ENCODE measurements around the gene IMMP2L.

IMMP2L gene

GRCh38 chr7:110881721-110882120, 680.6 kb downstream of the IMMP2L start:
- no peak overlapping the region for H3K4me3 ChIP-seq (ENCODE audit: low read depth in 1 of 5, low read length in 5 of 5)
- no peaks in the 10 kb centered on the region for H3K9me3 ChIP-seq (ENCODE audit: control insufficient read depth in 5 of 5, low read length in 5 of 5)
- no peaks in the 10 kb centered on the region for H3K36me3 ChIP-seq (ENCODE audit: control insufficient read depth in 5 of 5, insufficient read depth in 5 of 5, low read length in 5 of 5)
- no peaks in the 10 kb centered on the region for H3K27me3 ChIP-seq (ENCODE audit: control insufficient read depth in 5 of 5, insufficient read depth in 4 of 5, low read length in 5 of 5)
- H3K27ac ChIP-seq (ENCODE audit: low read depth, low read length), result no peak overlapping the region
- H3K4me1 ChIP-seq (ENCODE audit: control insufficient read depth in 5 of 5, insufficient read depth in 5 of 5, low read length in 5 of 5), result peaks cover 2 to 16% (median 8%) of the 10 kb centered on the region in 5 donors
- H3K9ac ChIP-seq (ENCODE audit: low read length in 5 of 5), result no peak overlapping the region

GRCh38 chr7:110880971-110881370, 681.3 kb downstream of the IMMP2L start:
- Histone ChIP-seq H3K9me3 (ENCODE audit: control insufficient read depth in 5 of 5, low read length in 5 of 5) (no peaks in the 10 kb centered on the region), H3K36me3 (ENCODE audit: control insufficient read depth in 5 of 5, insufficient read depth in 5 of 5, low read length in 5 of 5) (no peaks in the 10 kb centered on the region), H3K27me3 (ENCODE audit: control insufficient read depth in 5 of 5, insufficient read depth in 4 of 5, low read length in 5 of 5) (no peaks in the 10 kb centered on the region), H3K27ac (ENCODE audit: low read depth, low read length) (no peak overlapping the region), H3K4me3 (ENCODE audit: low read depth in 1 of 5, low read length in 5 of 5) (no peak overlapping the region), H3K4me1 (ENCODE audit: control insufficient read depth in 5 of 5, insufficient read depth in 5 of 5, low read length in 5 of 5) (peaks cover 2 to 17% (median 8%) of the 10 kb centered on the region in 5 donors), H3K9ac (ENCODE audit: low read length in 5 of 5) (no peak overlapping the region)

GRCh38 chr7:110877016-110877415, 685.3 kb downstream of the IMMP2L start:
- Histone ChIP-seq H3K36me3 (ENCODE audit: control insufficient read depth in 5 of 5, insufficient read depth in 5 of 5, low read length in 5 of 5) (no peaks in the 10 kb centered on the region), H3K9me3 (ENCODE audit: control insufficient read depth in 5 of 5, low read length in 5 of 5) (no peaks in the 10 kb centered on the region), H3K4me1 (ENCODE audit: control insufficient read depth in 5 of 5, insufficient read depth in 5 of 5, low read length in 5 of 5) (peaks cover 2 to 19% (median 6%) of the 10 kb centered on the region in 5 donors), H3K27ac (ENCODE audit: low read depth, low read length) (no peak overlapping the region), H3K9ac (ENCODE audit: low read length in 5 of 5) (no peak overlapping the region), H3K4me3 (ENCODE audit: low read depth in 1 of 5, low read length in 5 of 5) (no peak overlapping the region), H3K27me3 (ENCODE audit: control insufficient read depth in 5 of 5, insufficient read depth in 4 of 5, low read length in 5 of 5) (no peaks in the 10 kb centered on the region)

GRCh38 chr7:110875346-110875745, 686.9 kb downstream of the IMMP2L start:
- Histone ChIP-seq H3K4me1 (ENCODE audit: control insufficient read depth in 5 of 5, insufficient read depth in 5 of 5, low read length in 5 of 5) (peaks cover 0 to 12% (median 0%) of the 10 kb centered on the region in 5 donors), H3K9ac (ENCODE audit: low read length in 5 of 5) (no peak overlapping the region), H3K9me3 (ENCODE audit: control insufficient read depth in 5 of 5, low read length in 5 of 5) (no peaks in the 10 kb centered on the region)

GRCh38 chr7:110871856-110872255, 690.4 kb downstream of the IMMP2L start:
- H3K4me3 ChIP-seq (ENCODE audit: low read depth in 1 of 5, low read length in 5 of 5), result no peak overlapping the region
- no peak overlapping the region for H3K27ac ChIP-seq (ENCODE audit: low read depth, low read length)
- H3K9me3 ChIP-seq (ENCODE audit: control insufficient read depth in 5 of 5, low read length in 5 of 5), result peaks cover 0 to 4% (median 0%) of the 10 kb centered on the region in 5 donors
- no peaks in the 10 kb centered on the region for H3K36me3 ChIP-seq (ENCODE audit: control insufficient read depth in 5 of 5, insufficient read depth in 5 of 5, low read length in 5 of 5)
- no peaks in the 10 kb centered on the region for H3K27me3 ChIP-seq (ENCODE audit: control insufficient read depth in 5 of 5, insufficient read depth in 4 of 5, low read length in 5 of 5)
- H3K4me1 ChIP-seq (ENCODE audit: control insufficient read depth in 5 of 5, insufficient read depth in 5 of 5, low read length in 5 of 5), result peaks cover 0 to 6% (median 0%) of the 10 kb centered on the region in 5 donors
- H3K9ac ChIP-seq (ENCODE audit: low read length in 5 of 5), result no peak overlapping the region

More at GRCh38 chr7:110875346-110875745, 686.9 kb downstream of the IMMP2L start:
- Histone ChIP-seq H3K4me3 (ENCODE audit: low read depth in 1 of 5, low read length in 5 of 5) (no peak overlapping the region), H3K27me3 (ENCODE audit: control insufficient read depth in 5 of 5, insufficient read depth in 4 of 5, low read length in 5 of 5) (no peaks in the 10 kb centered on the region), H3K27ac (ENCODE audit: low read depth, low read length) (no peak overlapping the region), H3K36me3 (ENCODE audit: control insufficient read depth in 5 of 5, insufficient read depth in 5 of 5, low read length in 5 of 5) (no peaks in the 10 kb centered on the region)

GRCh38 chr7:110870926-110871325, 691.4 kb downstream of the IMMP2L start:
- Histone ChIP-seq H3K9me3 (ENCODE audit: control insufficient read depth in 5 of 5, low read length in 5 of 5) (peaks cover 0 to 4% (median 0%) of the 10 kb centered on the region in 5 donors), H3K4me3 (ENCODE audit: low read depth in 1 of 5, low read length in 5 of 5) (no peak overlapping the region), H3K4me1 (ENCODE audit: control insufficient read depth in 5 of 5, insufficient read depth in 5 of 5, low read length in 5 of 5) (peaks cover 0 to 4% (median 0%) of the 10 kb centered on the region in 5 donors), H3K36me3 (ENCODE audit: control insufficient read depth in 5 of 5, insufficient read depth in 5 of 5, low read length in 5 of 5) (no peaks in the 10 kb centered on the region), H3K27me3 (ENCODE audit: control insufficient read depth in 5 of 5, insufficient read depth in 4 of 5, low read length in 5 of 5) (no peaks in the 10 kb centered on the region), H3K27ac (ENCODE audit: low read depth, low read length) (no peak overlapping the region), H3K9ac (ENCODE audit: low read length in 5 of 5) (no peak overlapping the region)

- peaks cover 0 to 4% (median 0%) of the 10 kb centered on the region in 5 donors for H3K9me3 ChIP-seq (ENCODE audit: control insufficient read depth in 5 of 5, low read length in 5 of 5)
- H3K4me3 ChIP-seq (ENCODE audit: low read depth in 1 of 5, low read length in 5 of 5), result no peak overlapping the region
- no peaks in the 10 kb centered on the region for H3K36me3 ChIP-seq (ENCODE audit: control insufficient read depth in 5 of 5, insufficient read depth in 5 of 5, low read length in 5 of 5)
- H3K27ac ChIP-seq (ENCODE audit: low read depth, low read length), result no peak overlapping the region
- no peak overlapping the region for H3K9ac ChIP-seq (ENCODE audit: low read length in 5 of 5)
- H3K4me1 ChIP-seq (ENCODE audit: control insufficient read depth in 5 of 5, insufficient read depth in 5 of 5, low read length in 5 of 5), result no peaks in the 10 kb centered on the region
- H3K27me3 ChIP-seq (ENCODE audit: control insufficient read depth in 5 of 5, insufficient read depth in 4 of 5, low read length in 5 of 5), result no peaks in the 10 kb centered on the region
These were observed 693.8 kb downstream of the IMMP2L start for GRCh38 chr7:110868458-110868857.

GRCh38 chr7:110867771-110868170, 694.5 kb downstream of the IMMP2L start:
- Histone ChIP-seq H3K4me3 (ENCODE audit: low read depth in 1 of 5, low read length in 5 of 5) (no peak overlapping the region), H3K9me3 (ENCODE audit: control insufficient read depth in 5 of 5, low read length in 5 of 5) (peaks cover 0 to 4% (median 0%) of the 10 kb centered on the region in 5 donors), H3K36me3 (ENCODE audit: control insufficient read depth in 5 of 5, insufficient read depth in 5 of 5, low read length in 5 of 5) (no peaks in the 10 kb centered on the region), H3K27me3 (ENCODE audit: control insufficient read depth in 5 of 5, insufficient read depth in 4 of 5, low read length in 5 of 5) (no peaks in the 10 kb centered on the region), H3K9ac (ENCODE audit: low read length in 5 of 5) (no peak overlapping the region), H3K27ac (ENCODE audit: low read depth, low read length) (no peak overlapping the region), H3K4me1 (ENCODE audit: control insufficient read depth in 5 of 5, insufficient read depth in 5 of 5, low read length in 5 of 5) (no peaks in the 10 kb centered on the region)

- no peak overlapping the region for H3K4me3 ChIP-seq (ENCODE audit: low read depth in 1 of 5, low read length in 5 of 5)
- H3K9ac ChIP-seq (ENCODE audit: low read length in 5 of 5), result no peak overlapping the region
- no peak overlapping the region for H3K27ac ChIP-seq (ENCODE audit: low read depth, low read length)
- H3K27me3 ChIP-seq (ENCODE audit: control insufficient read depth in 5 of 5, insufficient read depth in 4 of 5, low read length in 5 of 5), result no peaks in the 10 kb centered on the region
- peaks cover 0 to 4% (median 0%) of the 10 kb centered on the region in 5 donors for H3K9me3 ChIP-seq (ENCODE audit: control insufficient read depth in 5 of 5, low read length in 5 of 5)
- peaks cover 0 to 5% (median 0%) of the 10 kb centered on the region in 5 donors for H3K4me1 ChIP-seq (ENCODE audit: control insufficient read depth in 5 of 5, insufficient read depth in 5 of 5, low read length in 5 of 5)
- no peaks in the 10 kb centered on the region for H3K36me3 ChIP-seq (ENCODE audit: control insufficient read depth in 5 of 5, insufficient read depth in 5 of 5, low read length in 5 of 5)
These were observed 699.0 kb downstream of the IMMP2L start for GRCh38 chr7:110863258-110863657.

GRCh38 chr7:110861163-110861562, 701.1 kb downstream of the IMMP2L start:
- Histone ChIP-seq H3K36me3 (ENCODE audit: control insufficient read depth in 5 of 5, insufficient read depth in 5 of 5, low read length in 5 of 5) (no peaks in the 10 kb centered on the region), H3K4me1 (ENCODE audit: control insufficient read depth in 5 of 5, insufficient read depth in 5 of 5, low read length in 5 of 5) (peaks cover 0 to 5% (median 0%) of the 10 kb centered on the region in 5 donors), H3K4me3 (ENCODE audit: low read depth in 1 of 5, low read length in 5 of 5) (no peak overlapping the region), H3K27ac (ENCODE audit: low read depth, low read length) (no peak overlapping the region), H3K9me3 (ENCODE audit: control insufficient read depth in 5 of 5, low read length in 5 of 5) (no peaks in the 10 kb centered on the region), H3K9ac (ENCODE audit: low read length in 5 of 5) (no peak overlapping the region), H3K27me3 (ENCODE audit: control insufficient read depth in 5 of 5, insufficient read depth in 4 of 5, low read length in 5 of 5) (no peaks in the 10 kb centered on the region)
